NK-92 treated with Interleukin-12 subunit alpha and Interleukin-12 subunit beta, amount 100 ng/mL, for 24 hours (cell line): ENCODE results near the gene MAP6.
"Not testable (repeated sequence)": the region's sequence is repeated elsewhere in the genome, so short reads cannot be mapped to it uniquely, and the experiment has no call there.

Experiments
- DNase-seq: peaks from one replicate; lab custom pipeline; 2025; lab: John Stamatoyannopoulos, UW

The MAP6 gene

GRCh38 chr11:75591966-75592365 lies 76.9 kb downstream of the MAP6 start:
- no peak for DNase-seq

GRCh38 chr11:75591371-75591770 lies 77.5 kb downstream of the MAP6 start:
- DNase-seq = no peak

GRCh38 chr11:75589933-75590332 lies 78.9 kb downstream of the MAP6 start:
- no peak for DNase-seq

- DNase-seq = no peak
These were observed 79.8 kb downstream of the MAP6 start for GRCh38 chr11:75589051-75589450.

- no peak for DNase-seq
These were observed 80.8 kb downstream of the MAP6 start for GRCh38 chr11:75588051-75588481.

- no peak for DNase-seq
These were observed 82.4 kb downstream of the MAP6 start for GRCh38 chr11:75586395-75586794.

- DNase-seq = no peak
These were observed 83.6 kb downstream of the MAP6 start for GRCh38 chr11:75585293-75585670.

- DNase-seq = not testable (repeated sequence)
These were observed 84.1 kb downstream of the MAP6 start for GRCh38 chr11:75584659-75585292.

GRCh38 chr11:75583718-75584658 lies 84.8 kb downstream of the MAP6 start:
- DNase-seq = no peak

GRCh38 chr11:75582895-75583717 lies 85.7 kb downstream of the MAP6 start:
- no peak for DNase-seq

GRCh38 chr11:75582506-75582894 lies 86.3 kb downstream of the MAP6 start:
- DNase-seq = no peak

- DNase-seq = no peak
These were observed 89.0 kb downstream of the MAP6 start for GRCh38 chr11:75579841-75580240.

GRCh38 chr11:75578977-75579376 lies 89.9 kb downstream of the MAP6 start:
- no peak for DNase-seq

GRCh38 chr11:75577207-75577606 lies 91.6 kb downstream of the MAP6 start:
- DNase-seq = no peak

- DNase-seq = no peak
These were observed 92.3 kb downstream of the MAP6 start for GRCh38 chr11:75576499-75576918.

- no peak for DNase-seq
These were observed 92.8 kb downstream of the MAP6 start for GRCh38 chr11:75576017-75576416.

- DNase-seq = no peak
These were observed 93.9 kb downstream of the MAP6 start for GRCh38 chr11:75574698-75575602.

- no peak for DNase-seq
These were observed 96.1 kb downstream of the MAP6 start for GRCh38 chr11:75572744-75573143.

GRCh38 chr11:75571625-75572024 lies 97.2 kb downstream of the MAP6 start:
- no peak for DNase-seq

- DNase-seq = no peak
These were observed 98.2 kb downstream of the MAP6 start for GRCh38 chr11:75570559-75571139.

GRCh38 chr11:75568616-75569219 lies 100.1 kb downstream of the MAP6 start:
- DNase-seq = no peak
